Parathyroid adenoma (tissue), 2 donors: ENCODE data around the gene POU3F1.
"Not testable (repeated sequence)": the region's sequence is repeated elsewhere in the genome, so short reads cannot be mapped to it uniquely, and the experiment has no call there.

Experiments used
- H2AFZ ChIP-seq: fragments of 300-600 bp; sonication (generic); one replicate; pipeline ENCODE4 v1.7.0; 2017; ENCODE audit warnings: antibody characterized with exemption, mild to moderate bottlenecking
- H3K27ac ChIP-seq: fragments of 300-600 bp; sonication (generic); one replicate; pipeline ENCODE4 v1.7.0; 2017
- H3K27me3 ChIP-seq: fragments of 300-600 bp; sonication (generic); one replicate; pipeline ENCODE4 v1.7.0; 2017; ENCODE audit warnings: low read length; ENCODE audit not compliant: control insufficient read depth, insufficient read depth
- H3K36me3 ChIP-seq: fragments of 300-600 bp; sonication (generic); one replicate; pipeline ENCODE4 v1.7.0; 2017; ENCODE audit warnings: low read length; ENCODE audit not compliant: control insufficient read depth, insufficient read depth
- H3K4me1 ChIP-seq: fragments of 300-600 bp; sonication (generic); one replicate; pipeline ENCODE4 v1.7.0; 2017; ENCODE audit warnings: control low read depth
- H3K4me2 ChIP-seq: fragments of 300-600 bp; sonication (generic); one replicate; pipeline ENCODE4 v1.7.0; 2017; ENCODE audit warnings: low read length
- H3K4me3 ChIP-seq: fragments of 300-600 bp; sonication (generic); one replicate; pipeline ENCODE4 v1.7.0; 2017; ENCODE audit warnings: low read depth, low read length
- H3K79me2 ChIP-seq: fragments of 300-600 bp; sonication (generic); one replicate; pipeline ENCODE4 v1.7.0; 2017; ENCODE audit warnings: control low read depth
- H3K9ac ChIP-seq: fragments of 300-600 bp; sonication (generic); one replicate; pipeline ENCODE4 v1.7.0; 2017; ENCODE audit warnings: mild to moderate bottlenecking
- H3K9me3 ChIP-seq: fragments of 300-600 bp; sonication (generic); one replicate; pipeline ENCODE4 v1.7.0; 2017; ENCODE audit warnings: low read length; ENCODE audit not compliant: control insufficient read depth
- CTCF ChIP-seq: fragments of 300-600 bp; sonication (generic); IDR thresholded peaks from one replicate; pipeline ENCODE4 v1.7.0; 2017; ENCODE audit warnings: antibody characterized with exemption, mild to moderate bottlenecking
- donor health status: primary hyperparathyroidism.

Gene POU3F1

DNA sequence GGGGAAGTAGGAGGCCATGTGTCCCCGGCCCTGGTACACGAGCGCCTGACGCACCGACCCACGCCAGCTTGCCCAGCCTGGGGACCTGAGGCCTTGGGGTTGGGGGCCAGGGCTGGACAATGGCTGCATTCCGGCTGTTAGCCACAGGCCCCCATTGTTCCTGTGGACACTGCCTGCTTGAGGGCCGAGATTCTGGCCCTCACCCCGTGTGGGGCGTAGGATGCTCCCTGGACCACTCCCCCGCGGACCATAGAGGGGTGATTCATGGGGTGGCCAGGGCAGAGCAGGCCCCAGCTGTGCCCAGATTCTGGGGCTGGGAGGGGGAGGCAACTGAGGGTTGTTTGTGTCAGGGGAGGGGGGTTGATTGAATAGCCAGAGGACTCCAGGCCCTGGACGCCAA lies 11.7 kb downstream of the POU3F1 start:
- no peak overlapping the region for H3K4me2 ChIP-seq
- no peaks in the 10 kb centered on the region for H3K79me2 ChIP-seq
- no peak overlapping the region for H3K9ac ChIP-seq
- no peak overlapping the region for H2AFZ ChIP-seq
- H3K4me3 ChIP-seq, result no peak overlapping the region
- peaks cover 6% of the 10 kb centered on the region for H3K4me1 ChIP-seq
- H3K27ac ChIP-seq, result no peak overlapping the region
- no peaks in the 10 kb centered on the region for H3K9me3 ChIP-seq
- H3K27me3 ChIP-seq, result no peaks in the 10 kb centered on the region
- no peak for TF ChIP-seq CTCF
- H3K36me3 ChIP-seq, result no peaks in the 10 kb centered on the region

GRCh38 chr1:38032992-38033391 lies 13.6 kb downstream of the POU3F1 start:
- H3K79me2 ChIP-seq, H3K9me3 ChIP-seq, H2AFZ ChIP-seq, H3K27me3 ChIP-seq, H3K27ac ChIP-seq, H3K9ac ChIP-seq, H3K4me2 ChIP-seq, H3K36me3 ChIP-seq, H3K4me3 ChIP-seq: not testable (repeated sequence)
- peaks cover 10% of the 10 kb centered on the region for H3K4me1 ChIP-seq

DNA sequence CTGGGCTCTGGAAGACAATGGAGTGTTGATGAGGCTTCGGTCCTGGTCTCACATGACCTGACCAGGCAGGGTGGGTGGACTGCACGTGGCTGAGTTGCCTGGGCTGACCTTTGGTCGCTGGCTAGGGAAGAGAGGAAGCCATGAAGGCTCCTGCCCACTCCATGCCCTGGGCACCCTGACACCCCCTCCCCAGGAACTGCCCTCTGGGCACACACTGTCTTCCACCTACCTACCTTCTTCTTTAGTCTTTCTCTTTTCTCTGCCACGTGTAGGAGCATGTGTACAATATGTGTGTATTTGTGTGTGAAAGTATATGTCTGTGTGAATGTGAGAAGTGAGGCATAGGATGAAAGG lies 15.1 kb downstream of the POU3F1 start:
- H2AFZ ChIP-seq, result no peak overlapping the region
- H3K79me2 ChIP-seq, result no peaks in the 10 kb centered on the region
- H3K9me3 ChIP-seq, result no peaks in the 10 kb centered on the region
- no peak overlapping the region for H3K9ac ChIP-seq
- H3K4me3 ChIP-seq, result no peak overlapping the region
- no peak overlapping the region for H3K27ac ChIP-seq
- H3K36me3 ChIP-seq, result no peaks in the 10 kb centered on the region
- H3K27me3 ChIP-seq, result no peaks in the 10 kb centered on the region
- TF ChIP-seq CTCF, result no peak
- no peak overlapping the region for H3K4me2 ChIP-seq
- peaks cover 10% of the 10 kb centered on the region for H3K4me1 ChIP-seq

GRCh38 chr1:38030596-38031512 lies 15.7 kb downstream of the POU3F1 start:
- Histone ChIP-seq H3K27me3 (no peaks in the 10 kb centered on the region), H3K9ac (no peak overlapping the region), H3K4me2 (peak overlapping the region; percentile 24), H3K79me2 (no peaks in the 10 kb centered on the region), H3K9me3 (no peaks in the 10 kb centered on the region), H3K4me1 (peaks cover 10% of the 10 kb centered on the region), H3K27ac (no peak overlapping the region), H3K4me3 (no peak overlapping the region), H3K36me3 (no peaks in the 10 kb centered on the region), H2AFZ (peak overlapping the region; percentile 64)
- no peak for TF ChIP-seq CTCF

DNA sequence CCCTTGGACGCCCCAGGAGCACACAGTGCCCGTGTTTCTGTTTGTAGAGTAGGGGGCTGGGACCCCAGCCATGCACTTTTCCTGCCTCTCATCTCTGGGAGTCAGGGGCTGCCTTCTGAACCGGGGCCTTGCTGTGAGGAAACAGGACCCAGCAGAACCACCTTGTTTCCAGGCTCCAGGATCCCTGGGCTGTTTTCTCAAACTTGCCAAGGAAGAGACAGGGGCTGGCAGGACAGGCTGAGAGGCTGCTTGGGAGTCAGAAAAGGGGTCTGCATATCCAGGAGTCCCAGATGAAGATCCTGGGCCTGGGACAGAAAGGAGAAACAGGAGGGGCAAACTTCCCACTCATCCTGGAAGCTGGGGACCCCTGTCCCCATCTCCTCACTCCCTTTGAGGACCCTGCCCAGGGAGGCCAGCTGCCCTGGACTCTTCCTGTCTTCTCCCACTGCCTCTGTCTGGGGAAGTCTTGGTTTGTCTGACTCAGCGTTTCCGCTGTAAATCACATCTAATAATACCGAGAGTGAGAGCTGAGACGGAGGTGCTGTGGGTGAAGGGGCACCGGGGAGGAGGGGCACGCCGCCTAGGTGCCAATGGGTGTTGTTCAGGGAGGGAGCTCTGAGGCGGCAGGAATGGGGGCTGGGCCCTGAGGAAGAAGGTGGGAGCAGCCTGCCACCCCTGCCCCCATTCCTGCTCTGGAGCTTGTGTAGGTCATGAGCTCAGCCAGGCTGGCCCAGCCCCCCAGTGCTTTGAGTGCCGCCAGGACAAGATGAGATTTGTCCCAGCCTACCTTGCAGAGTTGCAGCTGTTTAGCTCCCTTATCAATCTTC lies 16.7 kb downstream of the POU3F1 start:
- H3K9me3 ChIP-seq, result no peaks in the 10 kb centered on the region
- no peaks in the 10 kb centered on the region for H3K36me3 ChIP-seq
- H3K4me2 ChIP-seq, result peak overlapping the region; percentile 24
- no peak for TF ChIP-seq CTCF
- H2AFZ ChIP-seq, result peak overlapping the region; percentile 64
- no peak overlapping the region for H3K4me3 ChIP-seq
- peaks cover 10% of the 10 kb centered on the region for H3K4me1 ChIP-seq
- H3K79me2 ChIP-seq, result no peaks in the 10 kb centered on the region
- H3K27ac ChIP-seq, result no peak overlapping the region
- H3K27me3 ChIP-seq, result no peaks in the 10 kb centered on the region
- H3K9ac ChIP-seq, result no peak overlapping the region
